GM10248 (cell line): Measurements from ENCODE around the gene CDKAL1.

Experiments used
- CTCF ChIA-PET: fragments of 300-600 bp; sonication (Branson Sonifier 250); formaldehyde crosslinking; extraction: SDS; loops from one replicate; lab custom pipeline; 2021; ENCODE audit warnings: antibody characterized with exemption; lab: Yijun Ruan, JAX
- POLR2A ChIA-PET: fragments of 350-650 bp; sonication (Branson Sonifier 250); formaldehyde crosslinking; extraction: SDS; loops from one replicate; lab custom pipeline; 2020; ENCODE audit warnings: antibody characterized with exemption; lab: Yijun Ruan, JAX
- DNase-seq: peaks from one replicate; pipeline ENCODE4 v3.0.0; 2012; ENCODE audit errors: extremely low spot score
- TF ChIP-seq, protein P1 (sequence below): IDR thresholded peaks from 2 replicates; pipeline ENCODE4 v1.5.1; 2012; ENCODE audit warnings: mild to moderate bottlenecking, low read depth; ENCODE audit errors: extremely low read depth, missing control alignments, control extremely low read depth

The CDKAL1 gene

DNA sequence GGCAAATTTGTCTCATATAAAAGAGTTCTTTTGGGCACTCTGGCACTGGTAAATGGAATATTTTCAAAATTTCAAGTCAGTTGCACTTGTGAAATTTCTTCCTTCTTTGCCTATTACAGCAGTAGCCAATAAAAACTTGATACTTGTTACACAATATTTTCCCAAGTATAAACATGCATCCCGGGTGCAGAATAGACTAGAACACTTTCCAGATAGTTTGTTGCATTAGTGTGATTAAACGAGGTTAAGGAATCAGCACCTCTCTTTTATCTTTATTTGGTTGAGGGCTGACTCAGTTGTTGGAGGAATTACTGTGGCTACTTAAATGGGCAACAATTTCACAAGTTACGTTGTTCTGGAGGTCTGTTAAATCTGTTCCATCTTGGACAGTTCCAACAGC lies 467.5 kb downstream of the CDKAL1 start:
- POLR2A ChIA-PET: interaction anchor here (0.5 kb wide), 1 partner anchor 457 kb away, joined by 4 read pairs; no protein-coding TSS in a partner anchor
- CTCF ChIA-PET: no interaction called here
- DNase-seq: no peak
- TF ChIP-seq, protein P1, sequence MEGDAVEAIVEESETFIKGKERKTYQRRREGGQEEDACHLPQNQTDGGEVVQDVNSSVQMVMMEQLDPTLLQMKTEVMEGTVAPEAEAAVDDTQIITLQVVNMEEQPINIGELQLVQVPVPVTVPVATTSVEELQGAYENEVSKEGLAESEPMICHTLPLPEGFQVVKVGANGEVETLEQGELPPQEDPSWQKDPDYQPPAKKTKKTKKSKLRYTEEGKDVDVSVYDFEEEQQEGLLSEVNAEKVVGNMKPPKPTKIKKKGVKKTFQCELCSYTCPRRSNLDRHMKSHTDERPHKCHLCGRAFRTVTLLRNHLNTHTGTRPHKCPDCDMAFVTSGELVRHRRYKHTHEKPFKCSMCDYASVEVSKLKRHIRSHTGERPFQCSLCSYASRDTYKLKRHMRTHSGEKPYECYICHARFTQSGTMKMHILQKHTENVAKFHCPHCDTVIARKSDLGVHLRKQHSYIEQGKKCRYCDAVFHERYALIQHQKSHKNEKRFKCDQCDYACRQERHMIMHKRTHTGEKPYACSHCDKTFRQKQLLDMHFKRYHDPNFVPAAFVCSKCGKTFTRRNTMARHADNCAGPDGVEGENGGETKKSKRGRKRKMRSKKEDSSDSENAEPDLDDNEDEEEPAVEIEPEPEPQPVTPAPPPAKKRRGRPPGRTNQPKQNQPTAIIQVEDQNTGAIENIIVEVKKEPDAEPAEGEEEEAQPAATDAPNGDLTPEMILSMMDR: no peak

DNA sequence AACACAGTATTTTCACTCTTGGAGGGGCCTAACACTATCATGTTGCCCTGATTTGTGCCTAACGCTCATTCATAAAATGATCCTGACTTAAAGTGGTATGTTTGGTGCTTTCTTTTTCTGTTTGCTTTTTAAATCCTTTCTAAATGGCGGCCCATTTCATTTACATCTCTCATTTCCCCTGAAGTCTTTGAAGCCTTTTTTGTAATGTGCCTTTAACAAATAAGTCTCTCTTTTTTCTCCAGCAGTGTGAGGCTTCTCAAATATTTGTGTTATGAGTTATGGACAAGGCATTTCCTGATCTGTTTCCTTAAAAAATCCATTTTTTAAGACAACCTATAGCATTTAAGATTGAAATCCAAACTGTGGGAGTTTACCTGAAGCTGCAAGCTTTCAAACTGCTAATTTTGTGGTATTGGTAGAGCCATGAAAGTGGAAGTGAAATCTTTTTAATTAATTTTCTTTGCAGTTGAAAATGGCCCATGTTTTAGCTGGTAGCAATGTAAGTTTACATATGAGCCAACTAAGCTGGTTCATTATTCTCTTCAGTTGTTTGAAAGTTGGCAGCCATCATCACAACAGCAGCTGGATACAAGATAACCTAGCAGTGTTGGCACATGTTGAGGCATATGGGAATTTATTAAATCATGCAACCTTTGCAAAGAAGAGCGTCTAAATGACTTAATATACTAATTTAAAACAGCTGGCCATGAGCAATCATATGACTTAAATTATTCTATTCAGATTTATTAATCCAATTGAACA lies 469.7 kb downstream of the CDKAL1 start:
- ChIA-PET CTCF (no interaction called here), POLR2A (no interaction called here)
- DNase-seq: peak; percentile 31
- TF ChIP-seq, protein P1: no peak

DNA sequence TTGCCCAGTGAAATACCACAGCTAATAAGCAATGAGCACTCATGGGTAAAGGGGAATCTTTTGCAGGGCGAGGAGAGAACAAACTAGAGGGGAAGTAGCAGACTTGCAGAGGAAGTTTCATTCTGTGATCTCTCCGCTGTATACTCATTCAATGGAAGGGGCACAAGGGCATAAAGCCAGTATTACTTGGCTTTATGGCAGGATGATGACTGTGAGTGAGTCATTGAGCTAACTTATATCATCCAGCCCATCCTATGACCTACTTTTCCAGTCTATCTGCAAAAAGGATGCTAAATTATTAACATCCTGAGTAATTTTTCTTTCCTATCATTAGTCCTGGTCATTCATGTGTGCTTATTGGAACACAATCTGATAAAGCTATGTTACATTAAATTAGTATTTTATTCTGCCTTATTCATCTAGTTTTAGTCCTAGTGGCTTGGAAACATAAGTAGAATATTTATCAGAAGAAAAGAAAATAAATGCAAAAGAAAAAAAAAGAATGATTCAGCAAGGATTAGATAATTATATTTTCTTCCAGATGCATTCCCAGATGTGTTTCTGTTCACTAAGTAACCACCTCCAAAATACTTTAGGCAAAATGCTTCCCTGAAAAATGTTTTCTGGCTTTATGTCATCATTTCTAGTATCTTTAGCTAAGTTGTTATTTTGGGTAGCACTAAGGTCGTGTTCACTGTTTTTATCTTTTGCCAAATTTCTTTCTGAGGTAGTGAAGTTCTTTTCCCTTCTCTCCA lies 471.7 kb downstream of the CDKAL1 start:
- ChIA-PET CTCF (no interaction called here), POLR2A (no interaction called here)
- no peak for DNase-seq
- TF ChIP-seq, protein P1: no peak

DNA sequence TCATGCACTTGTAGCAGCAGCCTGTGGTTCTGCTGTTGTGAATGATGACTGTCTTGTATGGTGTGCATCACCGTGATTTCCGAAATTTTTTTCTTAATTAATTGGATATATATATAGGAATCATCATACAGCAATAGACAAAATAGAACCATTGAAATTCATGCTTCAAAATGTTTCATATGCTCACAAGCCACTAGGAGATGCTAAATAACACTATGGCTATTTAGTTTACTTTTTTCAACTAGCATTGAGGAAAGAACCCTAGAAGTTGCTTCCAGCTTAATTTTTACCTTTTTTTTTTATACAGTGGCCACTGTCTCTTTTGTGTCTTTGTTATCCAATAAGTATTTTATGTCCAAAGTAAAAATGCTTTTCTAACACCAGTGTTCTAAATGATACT lies 485.4 kb downstream of the CDKAL1 start:
- ChIA-PET CTCF (no interaction called here), POLR2A (no interaction called here)
- no peak for DNase-seq
- TF ChIP-seq, protein P1: no peak

DNA sequence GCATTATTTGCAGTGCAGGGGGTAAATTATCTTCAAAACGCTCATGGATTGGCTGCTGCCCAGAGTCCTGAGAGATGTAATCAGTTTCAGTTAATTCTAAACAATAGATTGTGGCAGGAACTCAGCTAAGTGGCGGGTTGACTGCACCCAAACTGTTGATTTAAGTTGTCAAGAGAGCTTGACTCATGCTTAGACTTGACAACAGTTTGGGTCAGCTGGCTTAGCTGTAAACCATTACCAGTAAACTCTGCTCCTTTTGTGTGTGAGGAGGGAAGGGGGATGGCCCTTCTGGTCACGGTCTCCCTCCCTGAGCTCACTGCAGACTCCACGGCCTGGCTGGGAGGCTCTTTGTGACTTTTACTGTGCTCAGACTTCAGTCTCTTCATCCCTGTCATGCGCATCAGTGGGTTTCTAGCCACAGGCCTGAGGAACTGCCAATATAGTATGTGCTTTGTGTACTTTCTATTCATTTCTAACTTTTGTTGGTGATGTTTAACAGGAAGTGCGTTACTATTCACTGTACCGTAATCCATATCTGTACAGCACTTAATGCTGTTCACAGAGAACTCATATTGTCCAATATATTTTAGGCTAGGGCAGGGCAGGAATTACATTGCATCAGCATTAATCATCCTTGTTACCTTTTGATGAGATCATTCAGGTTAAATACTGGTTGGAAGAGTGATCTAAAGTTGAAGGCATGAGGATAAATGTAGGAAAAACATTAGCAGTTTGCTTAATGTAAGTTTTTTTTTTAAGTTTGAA lies 488.3 kb downstream of the CDKAL1 start:
- POLR2A ChIA-PET: interaction anchor here (0.6 to 1.0 kb wide), 3 partner anchors 158 to 574 kb away, joined by 3 to 5 read pairs (median 4); partner anchors contain the start of gene SOX4
- TF ChIP-seq, protein P1: no peak
- CTCF ChIA-PET: interaction anchor here (0.7 to 1.2 kb wide), 3 partner anchors 9 to 13 kb away, joined by 3 to 5 read pairs (median 3); no protein-coding TSS in a partner anchor
- peak; percentile 44 for DNase-seq

DNA sequence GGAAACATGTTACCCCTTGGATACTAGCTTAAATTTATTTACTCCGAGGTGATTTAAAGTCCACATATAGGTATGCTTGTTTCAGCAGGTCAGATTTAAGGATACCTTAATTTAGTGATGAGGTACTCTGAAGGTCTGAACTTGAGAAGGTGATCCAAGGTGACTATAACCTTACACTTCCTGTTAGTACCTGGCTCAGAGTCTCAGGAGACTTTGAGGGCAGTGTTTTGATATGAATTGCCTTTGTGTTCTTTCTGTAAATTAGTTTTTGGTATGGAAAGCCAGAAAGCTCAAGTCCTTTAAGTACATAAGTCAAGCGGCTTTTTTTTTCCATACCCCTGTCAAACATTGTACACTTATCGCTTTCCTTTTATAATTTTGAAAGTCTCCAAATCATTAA lies 489.0 kb downstream of the CDKAL1 start:
- TF ChIP-seq, protein P1: no peak
- CTCF ChIA-PET: interaction anchor here (1.2 kb wide), 1 partner anchor 10 kb away, joined by 5 read pairs; no protein-coding TSS in a partner anchor
- POLR2A ChIA-PET: no interaction called here
- no peak for DNase-seq
